Activated CD4-positive, alpha-beta memory T cell treated with anti-CD3 and anti-CD28 coated beads for 36 hours (primary cell): ENCODE results near the gene APOBR. TPM values are rescaled to one million over a fixed set of nuclear protein-coding genes. Genes with fewer than 3 reads are reported as not detected.
A peak's percentile ranks its signal among the peaks of the same experiment; 100 is the strongest.
"Not testable (repeated sequence)": the region's sequence is repeated elsewhere in the genome, so short reads cannot be mapped to it uniquely, and the experiment has no call there.

Experiments
- CTCF ChIA-PET: fragments of 350-600 bp; sonication (Branson Sonifier 250); formaldehyde crosslinking; loops from one replicate; lab custom pipeline; 2021; ENCODE audit warnings: antibody characterized with exemption, inconsistent platforms; lab: Charles Lee
- POLR2A ChIA-PET: fragments of 350-600 bp; sonication (Branson Sonifier 250); formaldehyde crosslinking; loops from one replicate; lab custom pipeline; 2021; ENCODE audit warnings: antibody characterized with exemption; lab: Charles Lee
- DNase-seq: peaks from one replicate; pipeline ENCODE4 v3.0.0-alpha.2; 2020
- H3K27ac Mint-ChIP-seq: one replicate; pipeline ENCODE4 v1.8.0; 2021; ENCODE audit warnings: mixed read lengths
- H3K27me3 Mint-ChIP-seq: one replicate; pipeline ENCODE4 v1.8.0; 2021; ENCODE audit warnings: mixed read lengths
- H3K36me3 Mint-ChIP-seq: one replicate; pipeline ENCODE4 v1.8.0; 2021; ENCODE audit warnings: mixed read lengths
- H3K4me1 Mint-ChIP-seq: one replicate; pipeline ENCODE4 v1.8.0; 2021; ENCODE audit warnings: low read depth, mixed read lengths
- H3K4me3 Mint-ChIP-seq: one replicate; pipeline ENCODE4 v1.8.0; 2021; ENCODE audit warnings: mild to moderate bottlenecking, mixed read lengths
- H3K9me3 Mint-ChIP-seq: one replicate; pipeline ENCODE4 v1.8.0; 2021; ENCODE audit warnings: mixed read lengths
- intact Hi-C: fragments of 100-400 bp; cut with micrococcal nuclease; formaldehyde crosslinking; loops from one replicate; pipeline ENCODE4 v1.15.1; 2023
- total RNA-seq, 2 experiments: library from RNA; stranded (reverse); gene quantifications; one replicate each; pipeline ENCODE4 v1.2.3, GENCODE V29; 2021

The APOBR gene
- total RNA-seq, 2 experiments from 2014 or later: 2.9 to 3.1 TPM

- Mint-ChIP-seq H3K36me3 (no peaks in the 10 kb centered on the region), H3K27me3 (no peaks in the 10 kb centered on the region), H3K9me3 (no peaks in the 10 kb centered on the region), H3K4me1 (peaks cover 3% of the 10 kb centered on the region), H3K4me3 (no peak overlapping the region), H3K27ac (no peak overlapping the region)
- DNase-seq: no peak
- ChIA-PET CTCF (interaction anchor here (1.1 kb wide), 1 partner anchor 34 kb away, joined by 3 read pairs; the partner anchor contains the start of gene SGF29), POLR2A (no interaction called here)
- intact Hi-C loops: no loop called here
Measured at GRCh38 chr16:28520672-28521071, 26.2 kb downstream of the APOBR start.

GRCh38 chr16:28521436-28521835 lies 27.0 kb downstream of the APOBR start:
- Mint-ChIP-seq H3K27me3 (no peaks in the 10 kb centered on the region), H3K36me3 (no peaks in the 10 kb centered on the region), H3K4me3 (no peak overlapping the region), H3K27ac (no peak overlapping the region), H3K4me1 (peaks cover 3% of the 10 kb centered on the region), H3K9me3 (no peaks in the 10 kb centered on the region)
- POLR2A ChIA-PET: no interaction called here
- intact Hi-C loops: no loop called here
- CTCF ChIA-PET: interaction anchor here (1.1 kb wide), 1 partner anchor 33 kb away, joined by 3 read pairs; the partner anchor contains the start of gene SGF29
- no peak for DNase-seq

- H3K27me3 Mint-ChIP-seq: no peaks in the 10 kb centered on the region
- H3K36me3 Mint-ChIP-seq: no peaks in the 10 kb centered on the region
- no peaks in the 10 kb centered on the region for H3K9me3 Mint-ChIP-seq
- ChIA-PET POLR2A (no interaction called here), CTCF (no interaction called here)
- peaks cover 3% of the 10 kb centered on the region for H3K4me1 Mint-ChIP-seq
- DNase-seq: no peak
- no peak overlapping the region for H3K4me3 Mint-ChIP-seq
- no peak overlapping the region for H3K27ac Mint-ChIP-seq
- intact Hi-C loops: no loop called here
Measured at GRCh38 chr16:28522792-28523191, 28.3 kb downstream of the APOBR start.

DNA sequence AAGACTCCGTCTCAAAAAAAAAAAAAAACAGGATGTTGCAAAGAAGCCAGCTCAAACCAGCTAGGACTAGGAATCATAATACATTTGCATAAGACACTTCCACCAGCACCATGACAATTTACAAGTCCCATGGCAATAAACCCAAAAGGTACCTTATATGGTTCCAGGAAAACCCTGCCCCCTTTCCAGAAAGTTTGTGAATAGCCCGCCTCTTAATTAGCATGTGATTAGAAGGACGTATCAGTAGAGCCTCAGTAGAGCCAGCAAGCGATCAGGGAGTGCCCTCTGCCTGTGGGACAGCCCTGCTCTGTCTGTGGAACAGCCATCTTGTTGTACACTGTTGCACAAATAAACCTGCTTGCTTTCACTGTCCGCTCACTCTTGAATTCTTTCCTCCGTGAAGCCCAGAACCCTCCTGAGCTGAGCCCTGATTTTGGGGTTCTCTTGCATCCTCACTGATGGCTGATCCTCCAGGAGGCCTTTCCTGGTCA lies 30.3 kb downstream of the APOBR start:
- intact Hi-C loops: no loop called here
- DNase-seq: peak; percentile 31
- peaks cover 3% of the 10 kb centered on the region for H3K4me1 Mint-ChIP-seq
- H3K4me3 Mint-ChIP-seq: no peak overlapping the region
- no peaks in the 10 kb centered on the region for H3K36me3 Mint-ChIP-seq
- no peaks in the 10 kb centered on the region for H3K27me3 Mint-ChIP-seq
- ChIA-PET CTCF (no interaction called here), POLR2A (interaction anchor here (0.6 kb wide), 1 partner anchor 71 kb away, joined by 3 read pairs; no protein-coding TSS in a partner anchor)
- H3K27ac Mint-ChIP-seq: no peak overlapping the region
- no peaks in the 10 kb centered on the region for H3K9me3 Mint-ChIP-seq

GRCh38 chr16:28526201-28527099 lies 32.0 kb downstream of the APOBR start:
- Mint-ChIP-seq H3K27me3 (no peaks in the 10 kb centered on the region), H3K9me3 (no peaks in the 10 kb centered on the region), H3K36me3 (no peaks in the 10 kb centered on the region), H3K4me3 (no peak overlapping the region), H3K27ac (no peak overlapping the region), H3K4me1 (peaks cover 3% of the 10 kb centered on the region)
- ChIA-PET CTCF (no interaction called here), POLR2A (no interaction called here)
- DNase-seq: no peak
- intact Hi-C loops: no loop called here

GRCh38 chr16:28527100-28527785 lies 32.8 kb downstream of the APOBR start:
- CTCF ChIA-PET, H3K36me3 Mint-ChIP-seq, POLR2A ChIA-PET, H3K27ac Mint-ChIP-seq, intact Hi-C loops, DNase-seq, H3K4me3 Mint-ChIP-seq, H3K9me3 Mint-ChIP-seq, H3K4me1 Mint-ChIP-seq, H3K27me3 Mint-ChIP-seq: not testable (repeated sequence)

GRCh38 chr16:28527985-28528384 lies 33.5 kb downstream of the APOBR start:
- DNase-seq: no peak
- intact Hi-C loops: no loop called here
- Mint-ChIP-seq H3K4me1 (peaks cover 4% of the 10 kb centered on the region), H3K9me3 (no peaks in the 10 kb centered on the region), H3K36me3 (no peaks in the 10 kb centered on the region), H3K27me3 (no peaks in the 10 kb centered on the region), H3K4me3 (no peak overlapping the region), H3K27ac (no peak overlapping the region)
- POLR2A ChIA-PET: no interaction called here
- CTCF ChIA-PET: no interaction called here

DNA sequence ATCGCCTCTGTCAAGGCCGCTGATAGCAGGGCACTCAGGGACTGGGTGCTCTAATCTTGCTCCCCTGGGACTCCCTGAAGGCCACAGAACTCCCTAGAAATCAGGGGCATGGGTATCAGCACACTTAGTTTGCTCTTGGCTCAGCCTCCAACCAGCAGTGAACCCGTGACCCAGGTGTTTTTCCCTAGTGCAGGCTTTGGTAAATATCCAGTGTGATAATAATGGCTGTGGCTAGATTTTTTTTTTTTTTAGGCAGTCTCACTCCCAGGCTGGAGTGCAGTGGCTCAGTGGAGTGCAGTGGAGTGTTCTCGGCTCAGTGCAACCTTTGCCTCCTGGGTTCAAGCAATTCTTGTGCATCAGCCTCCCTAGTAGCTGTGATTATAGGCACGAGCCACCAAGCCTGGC lies 34.0 kb downstream of the APOBR start:
- Mint-ChIP-seq H3K27ac (no peak overlapping the region), H3K4me1 (peaks cover 6% of the 10 kb centered on the region), H3K36me3 (no peaks in the 10 kb centered on the region), H3K9me3 (no peaks in the 10 kb centered on the region), H3K27me3 (no peaks in the 10 kb centered on the region), H3K4me3 (no peak overlapping the region)
- intact Hi-C loops: no loop called here
- ChIA-PET CTCF (no interaction called here), POLR2A (no interaction called here)
- DNase-seq: no peak

DNA sequence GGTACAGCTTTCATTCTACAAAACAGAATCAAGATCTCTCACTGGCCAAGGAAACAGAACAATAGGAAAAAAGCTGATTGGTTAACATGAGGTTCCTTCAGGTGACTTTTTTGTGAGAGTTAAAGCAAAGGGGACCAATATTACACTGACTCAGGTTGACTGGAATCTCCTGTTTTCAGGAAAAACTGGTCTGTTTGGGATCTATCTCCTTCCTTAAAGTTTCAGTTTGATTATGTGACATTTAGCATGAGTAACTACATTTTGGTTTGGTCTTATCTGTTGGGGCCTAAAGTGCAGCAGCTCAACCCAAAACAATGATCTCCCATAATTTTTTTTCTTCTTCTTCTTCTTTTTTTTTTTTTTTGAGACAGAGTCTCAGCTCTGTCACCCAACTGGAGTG lies 34.7 kb downstream of the APOBR start:
- Mint-ChIP-seq H3K9me3 (no peaks in the 10 kb centered on the region), H3K27ac (no peak overlapping the region), H3K4me1 (peaks cover 11% of the 10 kb centered on the region), H3K27me3 (no peaks in the 10 kb centered on the region), H3K4me3 (no peak overlapping the region), H3K36me3 (no peaks in the 10 kb centered on the region)
- CTCF ChIA-PET: interaction anchor here (0.9 kb wide), 1 partner anchor 17 kb away, joined by 9 read pairs; no protein-coding TSS in a partner anchor
- DNase-seq: no peak
- POLR2A ChIA-PET: no interaction called here
- intact Hi-C loops: no loop called here

DNA sequence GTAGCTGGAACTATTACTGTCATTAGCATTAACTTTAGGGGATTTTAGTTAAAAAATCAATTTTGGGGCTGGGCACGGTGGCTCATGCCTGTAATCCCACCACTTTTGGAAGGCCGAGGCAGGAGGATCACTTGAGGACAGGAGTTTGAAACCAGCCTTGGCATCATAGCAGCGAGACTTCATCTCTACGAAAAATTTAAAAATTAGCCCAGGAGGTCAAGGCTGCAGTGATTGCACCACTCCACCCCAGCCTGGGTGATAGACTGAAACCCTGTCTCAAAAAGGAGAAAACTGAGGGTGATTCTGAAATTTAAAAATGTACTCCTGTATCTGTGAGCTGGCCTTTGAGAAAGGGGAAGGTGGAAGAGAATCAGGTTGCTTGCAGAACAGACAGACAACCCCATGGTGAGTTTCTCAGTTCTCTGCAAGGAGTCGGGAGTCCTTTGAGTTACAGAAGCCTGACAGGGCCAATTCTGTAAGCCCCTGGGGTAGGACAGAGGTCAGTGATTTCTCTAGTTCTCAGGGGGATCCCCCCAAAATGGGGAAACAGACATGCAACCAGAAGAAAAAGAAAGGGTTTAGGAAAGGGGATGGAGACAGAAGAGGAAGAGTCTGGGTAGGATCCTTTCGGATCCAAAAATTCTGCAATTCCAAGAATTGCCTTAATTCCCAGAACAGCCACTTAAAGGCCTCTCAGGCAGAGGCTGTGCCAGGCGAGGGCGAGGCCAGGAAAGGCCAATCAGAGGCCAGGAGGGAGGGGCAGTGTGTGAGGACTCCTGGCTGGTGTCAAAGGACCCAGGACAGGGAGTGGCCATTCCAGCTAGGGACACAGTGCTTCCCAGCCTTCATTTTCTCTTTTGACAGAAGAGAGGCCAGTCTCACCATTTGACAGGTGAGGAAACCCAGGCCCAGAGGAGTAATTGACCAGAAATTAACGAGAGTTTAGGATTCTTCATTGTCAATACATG lies 37.6 kb downstream of the APOBR start:
- H3K4me3 Mint-ChIP-seq: no peak overlapping the region
- H3K27me3 Mint-ChIP-seq: no peaks in the 10 kb centered on the region
- ChIA-PET CTCF (no interaction called here), POLR2A (no interaction called here)
- H3K27ac Mint-ChIP-seq: no peak overlapping the region
- H3K36me3 Mint-ChIP-seq: no peaks in the 10 kb centered on the region
- intact Hi-C loops: no loop called here
- H3K4me1 Mint-ChIP-seq: peaks cover 23% of the 10 kb centered on the region
- DNase-seq: no peak
- no peaks in the 10 kb centered on the region for H3K9me3 Mint-ChIP-seq

GRCh38 chr16:28532940-28533647 lies 38.7 kb downstream of the APOBR start:
- no peak overlapping the region for H3K27ac Mint-ChIP-seq
- peaks cover 23% of the 10 kb centered on the region for H3K4me1 Mint-ChIP-seq
- H3K27me3 Mint-ChIP-seq: no peaks in the 10 kb centered on the region
- H3K4me3 Mint-ChIP-seq: no peak overlapping the region
- no peak for DNase-seq
- ChIA-PET POLR2A (no interaction called here), CTCF (no interaction called here)
- intact Hi-C loops: no loop called here
- no peaks in the 10 kb centered on the region for H3K9me3 Mint-ChIP-seq
- no peaks in the 10 kb centered on the region for H3K36me3 Mint-ChIP-seq
